Liver (tissue), 2 donors: Measurements from ENCODE around the gene OAS1.

Source experiments
- TF ChIP-seq, protein P1 (sequence below): fragments of 150-350 bp; IDR thresholded peaks from 2 replicates; pipeline ENCODE4 v1.5.1; 2017; ENCODE audit warnings: improper control_type of control experiment, low read depth, low read length; ENCODE audit not compliant: missing input control
- TF ChIP-seq, protein P2 (sequence below): IDR thresholded peaks from 2 replicates; pipeline ENCODE4 v1.6.1; 2016; ENCODE audit warnings: antibody characterized with exemption
- donor health status: healthy.

DNA sequence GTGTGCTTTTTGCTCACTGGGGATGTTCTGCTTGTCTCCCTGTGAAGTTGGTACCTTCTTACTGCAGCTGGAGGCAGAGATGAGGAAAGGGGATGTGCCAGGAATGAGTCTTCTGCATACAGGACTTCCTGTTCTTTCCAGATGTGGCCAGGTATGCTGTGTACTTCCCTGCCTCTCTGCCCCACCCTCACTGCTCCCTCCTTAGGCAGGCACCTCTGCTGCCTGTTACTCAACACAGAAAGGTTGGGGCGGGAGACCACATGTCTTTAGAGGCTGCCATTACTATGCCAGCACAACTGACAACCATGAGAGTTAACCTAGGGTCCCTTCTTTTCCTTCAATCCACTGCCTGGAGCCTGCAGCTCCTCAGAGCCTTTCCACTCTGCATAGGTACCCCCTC is 29.5 kb downstream of the OAS1 start:
- TF ChIP-seq, protein P1, sequence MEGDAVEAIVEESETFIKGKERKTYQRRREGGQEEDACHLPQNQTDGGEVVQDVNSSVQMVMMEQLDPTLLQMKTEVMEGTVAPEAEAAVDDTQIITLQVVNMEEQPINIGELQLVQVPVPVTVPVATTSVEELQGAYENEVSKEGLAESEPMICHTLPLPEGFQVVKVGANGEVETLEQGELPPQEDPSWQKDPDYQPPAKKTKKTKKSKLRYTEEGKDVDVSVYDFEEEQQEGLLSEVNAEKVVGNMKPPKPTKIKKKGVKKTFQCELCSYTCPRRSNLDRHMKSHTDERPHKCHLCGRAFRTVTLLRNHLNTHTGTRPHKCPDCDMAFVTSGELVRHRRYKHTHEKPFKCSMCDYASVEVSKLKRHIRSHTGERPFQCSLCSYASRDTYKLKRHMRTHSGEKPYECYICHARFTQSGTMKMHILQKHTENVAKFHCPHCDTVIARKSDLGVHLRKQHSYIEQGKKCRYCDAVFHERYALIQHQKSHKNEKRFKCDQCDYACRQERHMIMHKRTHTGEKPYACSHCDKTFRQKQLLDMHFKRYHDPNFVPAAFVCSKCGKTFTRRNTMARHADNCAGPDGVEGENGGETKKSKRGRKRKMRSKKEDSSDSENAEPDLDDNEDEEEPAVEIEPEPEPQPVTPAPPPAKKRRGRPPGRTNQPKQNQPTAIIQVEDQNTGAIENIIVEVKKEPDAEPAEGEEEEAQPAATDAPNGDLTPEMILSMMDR = no peak
- TF ChIP-seq, protein P2, sequence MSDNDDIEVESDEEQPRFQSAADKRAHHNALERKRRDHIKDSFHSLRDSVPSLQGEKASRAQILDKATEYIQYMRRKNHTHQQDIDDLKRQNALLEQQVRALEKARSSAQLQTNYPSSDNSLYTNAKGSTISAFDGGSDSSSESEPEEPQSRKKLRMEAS = no peak
